Right renal pelvis (tissue), 4 donors: Measurements from ENCODE around the gene JARID2. TPM values are rescaled to one million over a fixed set of nuclear protein-coding genes. Genes with fewer than 3 reads are reported as not detected.
A peak's percentile ranks its signal among the peaks of the same experiment; 100 is the strongest.

Experiments
- DNase-seq, 4 donors: peaks; one replicate each; pipeline ENCODE4 v3.0.0-alpha.2; 2013; ENCODE audit warnings: low read depth in 4 of 4, low spot score in 3 of 4, missing footprints in 1 of 4
- polyA plus RNA-seq, 4 donors: library from polyadenylated mRNA; unstranded; fragments of 120-200 nt; gene quantifications; one replicate each; pipeline ENCODE4 v1.2.1, GENCODE V29; 2013; ENCODE audit not compliant: insufficient read length in 4 of 4

The JARID2 gene
- polyA plus RNA-seq, 4 donors, result 27.6 to 30.5 (median 28.6) TPM

DNA sequence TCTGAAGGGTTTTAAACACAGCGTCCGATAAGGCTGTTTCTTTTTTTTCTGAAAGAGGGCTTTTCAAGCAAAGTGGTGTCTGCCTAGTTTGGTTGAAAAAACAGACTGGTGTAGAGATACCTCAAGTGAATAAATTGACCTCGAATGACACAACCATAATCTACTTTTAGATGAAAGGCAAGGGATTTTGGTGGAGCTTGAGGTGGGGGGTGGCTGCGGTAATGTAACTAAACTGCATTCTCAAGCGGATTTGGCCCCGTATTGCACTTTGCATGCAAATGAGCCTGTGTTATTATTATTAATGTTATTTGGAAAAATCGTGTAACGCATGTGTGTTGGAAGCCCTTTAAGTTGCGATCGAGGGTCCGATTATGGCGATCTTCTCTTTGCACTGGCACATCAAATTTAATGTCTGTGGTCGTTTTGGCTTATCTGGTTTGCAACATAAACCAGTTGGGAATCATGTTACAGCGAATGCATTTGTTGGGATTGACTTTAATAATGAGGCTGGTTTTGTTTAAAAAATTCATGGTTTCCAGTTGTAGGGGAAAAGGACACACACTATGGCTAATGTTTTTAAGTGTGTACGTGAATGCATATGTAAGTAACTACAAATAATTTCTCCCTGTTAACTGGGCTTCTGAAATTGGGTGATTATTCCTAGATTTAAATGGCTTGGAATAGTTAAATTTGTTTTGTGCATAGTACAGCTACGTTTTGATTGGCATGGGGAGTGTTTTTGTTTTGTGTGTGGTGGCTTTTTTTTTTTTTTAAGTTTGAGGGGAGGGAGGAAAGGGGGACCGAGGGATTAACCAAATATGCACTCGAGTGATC is 1.0 kb downstream of the JARID2 start:
- no peak for DNase-seq

DNA sequence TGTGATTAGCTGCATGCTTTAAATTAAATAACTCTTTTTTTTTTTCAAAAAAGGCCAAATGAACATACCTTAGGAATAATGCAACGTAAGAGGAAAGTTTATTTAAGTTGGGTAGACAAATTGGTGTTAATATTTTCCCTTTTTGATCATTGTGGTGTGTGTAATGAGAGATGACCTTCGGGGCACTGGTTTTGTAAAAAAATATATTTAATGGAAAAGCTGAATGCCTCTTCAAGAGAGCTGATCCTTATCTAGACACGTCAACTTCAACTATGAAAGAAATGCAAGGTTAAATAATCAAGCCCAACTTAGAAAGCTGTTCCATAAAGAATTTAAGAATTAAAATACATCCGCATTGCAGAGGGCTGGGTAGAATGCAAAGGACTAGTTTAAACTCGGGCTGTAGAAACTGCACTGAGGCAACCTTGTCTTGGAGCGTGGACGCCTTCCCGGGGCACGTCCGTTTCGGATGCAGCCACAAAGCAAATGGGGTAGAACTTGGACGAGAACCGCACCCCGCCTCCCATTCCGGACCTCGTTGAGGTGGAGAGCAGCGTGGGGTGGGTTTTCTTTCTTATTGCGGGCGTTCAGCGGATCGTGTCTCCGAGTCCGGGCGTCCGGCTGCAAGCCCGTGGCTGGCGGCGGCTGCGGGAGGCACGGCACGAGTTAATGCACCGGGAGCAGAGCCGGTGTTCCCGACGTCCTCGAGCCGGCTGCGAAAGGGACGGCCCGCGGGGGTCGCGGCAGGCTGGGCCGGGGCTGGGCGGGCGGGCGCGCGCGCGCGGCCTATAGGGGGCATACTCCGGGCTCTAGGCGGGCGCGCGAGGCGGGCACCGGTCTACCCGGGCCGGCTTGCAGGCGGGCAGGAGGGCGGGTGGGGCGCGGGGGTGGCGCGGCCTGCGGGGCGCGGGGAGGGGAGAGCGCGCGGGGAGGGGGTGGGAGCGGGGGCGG is 1.9 kb downstream of the JARID2 start:
- no peak for DNase-seq

DNA sequence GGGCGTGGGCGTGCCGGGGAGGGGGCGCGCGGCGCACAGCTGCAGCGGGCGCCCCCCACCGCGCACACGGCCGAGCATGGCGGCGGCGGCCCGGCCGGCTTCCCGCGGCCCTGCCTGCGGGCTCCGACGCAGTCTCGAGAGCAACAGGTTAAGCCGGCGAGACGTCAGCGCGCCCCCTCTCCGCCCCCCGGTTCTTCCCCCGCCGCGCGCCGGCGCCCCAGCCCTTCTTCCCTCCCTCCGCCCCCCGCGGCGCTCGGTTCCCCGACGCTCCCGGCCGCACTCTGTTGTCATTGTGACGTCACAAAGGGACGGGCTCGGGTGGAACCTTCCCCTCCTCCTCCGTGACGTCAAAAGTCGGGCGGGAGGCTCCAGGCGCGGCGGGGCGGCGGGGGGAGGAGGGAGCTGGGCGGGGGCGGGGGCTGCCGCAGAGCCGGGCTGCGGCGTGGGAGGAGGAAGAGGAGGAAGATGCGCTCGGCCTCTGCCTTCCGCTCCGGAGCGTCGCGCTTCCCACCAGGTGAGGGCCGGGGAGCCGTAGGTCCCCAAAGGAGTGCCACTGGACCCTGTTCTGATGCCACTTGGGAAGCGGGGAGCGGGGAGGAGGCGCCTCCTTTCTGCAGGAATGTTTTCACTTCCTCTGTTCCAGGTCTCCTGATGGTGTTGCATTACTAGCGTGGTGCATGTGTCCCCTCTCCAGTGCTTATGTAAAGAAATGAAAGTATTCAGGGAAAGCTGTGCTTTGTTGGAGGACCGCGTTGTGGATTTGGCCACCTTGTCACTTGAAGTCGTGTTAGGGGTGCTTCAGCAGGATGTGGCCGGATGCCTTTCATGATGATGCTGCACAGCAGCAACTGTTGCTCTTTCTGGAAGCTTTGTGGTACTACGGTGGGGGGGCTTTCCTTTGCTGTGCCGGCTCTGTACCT is 2.8 kb downstream of the JARID2 start:
- DNase-seq, result peak; percentile 92 to 99 (median 96)

DNA sequence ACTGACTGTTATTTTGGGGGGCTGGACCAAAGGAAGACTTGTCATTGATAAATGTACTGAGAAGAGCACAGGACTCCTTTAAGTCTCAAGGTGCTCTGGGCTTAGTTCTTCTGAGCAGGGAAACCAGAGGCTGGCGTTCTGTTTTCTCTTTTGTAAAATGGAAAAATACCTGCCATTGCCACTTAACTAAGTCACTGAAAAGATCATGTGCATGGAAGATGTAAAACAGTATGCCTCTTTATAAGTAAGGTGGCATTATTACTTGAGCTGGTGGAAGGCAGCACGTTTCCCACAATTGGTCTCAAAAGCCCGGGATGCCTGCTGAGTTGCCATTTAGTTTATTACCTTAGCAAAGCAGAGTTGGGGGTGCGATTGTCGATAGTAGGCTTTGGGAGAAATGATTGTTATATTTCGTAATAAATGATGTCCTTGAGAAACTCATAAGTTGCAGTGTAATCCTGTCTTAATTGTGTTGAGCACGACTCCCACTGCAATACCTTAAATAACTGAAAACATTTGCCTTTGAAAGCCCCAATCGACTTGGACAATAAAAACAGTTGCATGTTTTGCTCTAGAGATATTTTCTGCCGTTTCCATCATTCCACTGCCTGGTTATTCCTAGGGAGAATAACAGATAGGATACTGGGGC is 3.6 kb downstream of the JARID2 start:
- DNase-seq, result no peak

DNA sequence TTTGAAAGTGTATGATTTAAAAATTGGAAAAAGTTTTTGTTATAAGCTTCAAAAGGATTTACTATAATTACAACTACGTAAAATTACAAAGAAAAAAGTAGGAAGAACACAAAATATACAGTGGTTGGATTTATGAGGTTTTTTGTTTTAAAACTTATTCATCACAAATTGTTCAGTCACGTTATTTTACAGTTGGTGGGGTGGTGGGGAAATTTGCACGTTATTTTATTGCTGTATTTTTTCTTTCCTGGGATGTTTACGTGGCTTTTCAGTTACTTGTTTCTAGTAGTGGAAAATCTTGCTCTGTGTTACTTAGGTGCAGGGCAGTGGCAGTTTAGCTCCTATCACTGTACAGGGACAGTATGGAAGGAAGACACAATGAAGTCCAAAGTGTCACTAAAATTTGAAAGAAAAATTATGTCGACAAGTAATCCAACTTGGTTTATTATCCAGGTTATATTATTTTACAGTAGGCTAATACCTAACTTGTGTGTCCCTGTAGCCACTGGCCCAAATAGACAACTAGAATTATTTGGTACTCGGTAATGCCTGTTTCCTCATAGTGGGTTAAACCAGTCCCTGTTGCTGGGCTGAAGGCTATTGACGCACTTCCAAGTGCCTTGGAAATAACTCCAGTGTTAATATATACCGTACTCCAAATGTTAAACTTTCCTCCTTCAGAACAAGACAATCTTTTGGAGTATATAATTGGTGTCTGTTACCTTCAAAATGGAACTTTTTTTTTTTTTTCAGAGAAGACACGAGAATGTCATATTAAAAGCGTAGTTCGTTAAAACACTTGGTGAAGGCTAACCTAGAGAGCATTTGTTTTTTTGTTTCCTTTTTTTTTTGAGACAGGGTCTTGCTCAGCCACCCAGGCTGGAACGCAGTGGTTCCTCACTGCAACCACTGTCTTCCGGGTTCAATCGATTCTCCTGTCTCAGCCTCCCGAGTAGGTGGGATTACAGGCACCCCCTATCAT is 4.6 kb downstream of the JARID2 start:
- DNase-seq, result no peak

DNA sequence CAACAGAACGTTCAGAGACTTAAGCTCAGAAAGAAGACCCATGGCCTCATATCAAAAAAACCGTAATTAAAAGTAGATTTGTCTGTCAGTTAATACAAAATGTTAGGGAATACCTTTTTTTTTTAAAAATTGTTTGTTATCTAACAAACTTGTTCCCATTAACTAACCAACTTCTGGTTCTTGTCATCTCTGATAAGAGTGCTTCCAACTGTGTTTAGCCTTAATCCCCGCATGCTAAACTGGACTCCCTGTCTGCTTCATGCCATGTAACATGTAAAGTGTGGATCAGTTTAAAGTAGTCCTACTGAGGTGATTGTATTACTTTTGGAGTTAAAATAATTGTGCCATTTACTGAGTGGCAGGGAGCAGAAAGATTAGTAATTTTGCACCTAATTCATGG is 6.3 kb downstream of the JARID2 start:
- no peak for DNase-seq

DNA sequence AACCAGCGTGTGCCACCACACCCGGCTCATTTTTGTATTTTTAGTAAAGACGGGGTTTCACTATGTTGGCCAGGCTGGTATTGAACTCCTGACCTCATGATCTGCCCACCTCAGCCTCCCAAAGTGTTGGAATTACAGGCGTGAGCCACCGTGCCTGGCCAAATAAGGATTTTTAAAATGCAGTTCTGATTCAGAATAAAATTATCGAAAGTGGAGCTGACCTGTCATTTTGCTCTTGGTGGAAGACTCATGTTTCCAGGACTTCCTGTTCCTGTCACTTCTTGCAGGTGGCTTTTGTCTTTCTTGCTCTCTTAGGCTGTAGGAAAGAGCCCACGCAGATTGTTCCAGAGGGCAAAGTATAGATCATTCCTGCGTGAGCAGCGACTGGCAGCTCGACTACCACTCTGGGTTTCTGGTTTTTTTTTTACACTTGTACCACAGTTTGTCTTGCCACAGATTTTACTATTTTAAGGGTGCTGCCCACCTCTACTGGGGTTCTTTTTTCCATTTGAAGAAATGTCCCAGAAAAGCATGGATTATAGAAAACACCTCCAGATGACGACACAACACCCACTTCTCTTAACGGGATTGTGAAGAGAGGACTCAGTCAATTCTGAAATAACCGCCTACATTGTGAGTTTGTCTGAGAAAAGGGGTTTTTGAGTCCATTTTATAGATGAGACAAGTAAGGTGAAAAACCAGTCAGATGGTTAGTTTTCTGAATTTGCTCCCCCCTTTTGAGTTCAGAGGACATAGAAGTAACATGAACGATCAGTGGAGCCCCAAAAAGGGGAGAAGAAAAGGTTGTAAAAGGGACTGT is 7.5 kb downstream of the JARID2 start:
- no peak for DNase-seq

DNA sequence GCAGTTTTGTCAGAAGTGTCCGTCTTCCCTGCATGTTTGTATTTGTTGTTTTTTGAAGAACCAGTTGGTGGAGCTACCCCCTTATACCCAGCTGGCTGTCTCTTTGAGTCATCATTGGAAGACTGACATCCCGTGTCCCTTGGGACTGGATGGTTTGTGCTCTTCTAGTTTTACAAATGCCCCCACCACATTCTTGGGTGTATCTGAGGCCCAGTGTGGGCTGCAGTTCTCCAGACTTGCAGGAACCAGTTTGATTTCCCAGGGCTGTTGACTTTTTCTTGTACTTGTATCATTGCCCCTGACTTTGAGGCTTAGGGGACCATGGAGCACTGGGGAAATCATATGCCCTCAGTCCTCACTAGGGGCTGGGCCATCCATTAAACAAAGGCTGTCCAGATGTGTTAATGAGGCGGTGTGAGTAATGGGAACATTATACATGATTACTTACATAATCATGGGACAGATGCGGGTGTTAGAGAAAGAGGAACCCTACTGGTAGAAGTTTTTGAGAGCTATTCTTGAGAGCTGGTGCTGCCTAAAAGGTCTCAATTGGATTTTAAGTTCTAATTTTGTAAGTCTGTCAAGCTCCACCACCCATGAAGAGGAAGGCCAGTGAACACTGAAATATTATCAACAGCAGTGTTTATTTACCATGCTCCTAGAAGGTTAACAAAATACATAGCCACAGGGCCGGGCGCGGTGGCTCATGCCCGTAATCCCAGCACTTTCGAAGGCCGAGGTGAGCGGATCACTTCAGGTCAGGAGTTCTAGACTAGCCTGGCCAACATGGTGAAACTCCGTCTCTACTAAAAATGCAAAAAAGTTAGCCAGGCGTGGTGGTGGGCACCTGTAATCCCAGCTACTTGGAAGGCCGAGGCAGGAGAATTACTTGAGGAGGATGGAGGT is 8.5 kb downstream of the JARID2 start:
- DNase-seq, result no peak

DNA sequence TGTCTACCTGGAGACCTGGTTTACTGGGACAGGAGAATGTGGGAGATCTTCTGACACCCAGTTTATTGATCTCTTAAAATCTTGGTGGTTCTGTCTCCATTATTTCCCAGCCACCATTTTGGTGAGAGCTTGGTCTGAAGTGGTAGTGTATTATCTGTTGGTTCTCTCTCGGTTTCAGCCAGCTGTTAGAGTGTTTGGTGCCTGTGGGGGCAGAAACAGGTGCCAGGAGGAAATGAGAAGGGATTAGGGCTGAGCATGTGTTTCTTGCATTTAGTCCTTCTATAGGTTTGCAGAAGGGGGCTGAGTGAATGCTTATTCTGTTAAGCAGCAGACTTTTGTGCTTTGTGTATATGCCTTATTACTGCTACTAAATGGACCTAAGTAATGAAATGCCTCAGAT is 9.6 kb downstream of the JARID2 start:
- DNase-seq, result no peak

DNA sequence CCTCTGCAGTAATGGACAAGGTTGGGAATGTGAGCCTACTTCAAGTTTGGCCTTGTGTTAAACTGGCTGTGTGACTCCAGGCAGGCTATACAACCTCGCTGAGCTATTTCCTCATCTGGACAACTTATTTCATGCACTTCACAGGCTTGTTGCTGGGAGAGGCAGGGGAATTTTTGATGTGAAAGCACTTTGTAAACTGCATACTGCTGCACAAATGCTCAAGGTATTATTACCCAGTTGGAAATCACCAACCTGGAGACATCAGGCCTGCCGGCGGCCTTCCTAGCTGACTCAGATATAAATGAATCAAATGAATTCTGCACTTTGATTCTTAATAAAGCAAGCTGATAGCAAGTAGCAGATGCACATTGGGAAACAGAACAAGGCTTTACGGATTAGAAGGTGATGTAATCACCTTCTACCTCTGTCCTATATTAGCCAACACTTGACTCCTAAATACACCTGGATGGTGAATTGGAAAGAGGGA is 10.1 kb downstream of the JARID2 start:
- no peak for DNase-seq

DNA sequence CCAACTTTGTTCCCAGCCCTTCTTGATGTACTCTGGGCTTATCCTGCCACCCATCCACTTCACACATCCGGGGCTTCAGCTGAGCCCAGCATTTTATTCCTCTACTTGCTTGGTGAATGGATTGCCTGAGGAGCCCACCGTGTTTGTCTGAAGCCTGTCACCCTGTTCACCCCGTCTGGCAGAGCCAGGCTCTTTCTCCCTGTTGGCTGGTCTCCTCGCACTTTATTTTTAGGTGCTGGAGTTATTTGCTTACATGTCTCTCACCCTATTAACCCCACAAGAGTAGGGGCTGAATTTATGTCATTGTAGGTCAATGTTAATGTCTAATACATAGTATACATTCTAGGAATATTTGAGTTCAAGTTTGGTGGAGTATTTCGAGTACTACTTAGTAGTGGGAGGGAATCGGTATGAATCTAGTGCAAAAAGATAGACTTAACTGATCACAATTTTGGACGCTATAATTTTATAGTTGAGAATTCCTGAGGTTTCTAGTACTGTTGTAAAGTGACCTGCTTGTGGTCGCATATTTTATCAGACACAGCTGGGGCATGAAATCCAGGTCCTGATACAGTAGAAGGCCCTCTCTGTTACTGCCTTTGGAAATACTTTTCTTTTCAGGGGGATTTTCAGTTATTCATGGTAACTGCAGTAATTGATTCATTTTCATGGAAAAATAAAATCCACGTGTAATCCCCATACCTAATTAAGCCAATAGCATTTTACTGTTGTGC is 10.8 kb downstream of the JARID2 start:
- DNase-seq, result no peak

DNA sequence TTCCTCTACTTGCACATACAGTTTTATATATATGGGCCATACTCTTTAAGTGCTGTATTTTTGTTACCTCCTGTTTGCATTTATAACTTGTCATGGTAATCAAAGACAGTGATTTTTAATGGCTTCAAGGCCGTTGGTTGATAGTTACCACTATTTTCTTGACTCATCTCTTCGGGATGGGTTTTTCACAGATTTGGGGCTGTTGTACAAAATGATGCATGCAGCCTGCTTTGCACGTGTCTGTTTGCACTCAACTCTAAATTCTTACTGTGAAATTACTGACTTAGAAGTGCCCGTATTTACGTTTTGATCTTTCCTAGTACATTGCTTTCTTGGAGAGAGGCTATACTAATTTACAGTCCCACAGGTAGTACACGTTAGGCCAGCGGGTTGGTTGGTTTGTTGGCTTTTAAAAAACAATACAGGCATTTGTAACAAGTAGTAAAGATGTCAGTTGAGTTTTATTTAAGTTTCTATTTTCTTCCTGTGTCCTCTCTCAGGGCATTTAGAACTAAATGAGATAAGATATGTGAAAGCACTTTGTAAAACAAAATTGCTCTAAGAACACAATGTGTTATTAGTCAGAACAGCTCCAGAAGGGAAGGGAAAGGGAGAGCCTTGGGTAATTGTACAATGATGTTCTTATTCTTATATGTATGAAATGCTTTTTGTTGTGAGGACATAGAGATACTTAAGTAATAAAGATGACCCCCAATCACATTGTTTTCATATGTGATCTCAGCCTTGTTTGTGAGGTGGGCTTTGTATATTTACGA is 11.7 kb downstream of the JARID2 start:
- no peak for DNase-seq

DNA sequence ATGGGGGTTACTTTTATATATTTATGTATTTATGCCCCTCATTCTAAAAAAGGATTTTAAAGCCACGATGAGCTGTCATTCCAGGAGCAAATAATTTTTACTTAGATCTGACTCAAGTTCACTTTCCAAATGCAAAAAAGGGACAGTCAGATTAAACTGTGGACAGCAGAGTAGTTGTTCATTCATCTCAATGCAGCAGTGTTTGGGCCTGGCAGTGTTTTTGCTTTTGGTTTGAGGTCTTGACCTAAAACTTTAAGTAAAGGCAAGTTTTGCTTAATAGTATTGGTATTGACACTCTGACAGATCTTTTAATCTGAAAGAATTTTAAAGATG is 13.9 kb downstream of the JARID2 start:
- no peak for DNase-seq

DNA sequence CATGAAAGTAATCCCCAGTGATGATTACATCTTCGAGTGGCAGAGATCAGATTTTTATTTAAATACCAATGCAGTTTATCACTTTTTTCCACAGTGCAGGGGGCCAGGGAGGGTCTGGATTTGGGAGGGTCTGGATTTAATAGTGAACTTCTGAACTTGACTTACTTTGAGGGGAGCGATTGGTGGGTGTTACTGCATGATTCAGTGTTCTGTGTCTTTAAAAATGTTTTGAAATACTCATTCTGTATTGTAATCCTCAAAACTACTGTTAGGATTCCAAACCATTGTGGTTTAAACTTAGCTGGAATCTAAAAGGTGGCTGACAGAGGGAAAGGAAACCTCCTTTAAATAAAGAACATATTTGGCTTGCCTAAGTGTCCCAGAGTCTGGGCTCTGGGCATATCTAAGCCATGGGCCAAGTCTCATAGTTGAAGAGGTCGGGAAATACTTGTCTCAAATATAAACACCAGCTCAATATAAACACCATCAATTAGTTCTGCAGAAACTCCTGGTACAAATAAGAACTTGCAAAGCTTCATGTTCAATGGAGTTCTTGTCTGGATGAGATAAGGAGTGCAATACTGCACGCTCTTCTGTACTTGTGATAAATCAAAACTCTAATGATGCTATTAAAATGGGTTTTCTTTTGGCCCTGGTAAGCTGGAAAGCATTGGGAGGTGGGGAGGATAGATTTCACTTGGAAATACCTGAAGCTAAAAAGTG is 14.4 kb downstream of the JARID2 start:
- no peak for DNase-seq
